ENCODE data around the gene MSX1.

Gene MSX1

GRCh38 chr4:4874254-4874653 lies 14.8 kb downstream of the MSX1 start:
- H3K4me3 ChIP-seq (replicated peaks; ENCODE audit: low read depth, low read length) = no peak overlapping the region
- no peak for DNase-seq (ENCODE audit: extremely low read depth, low read depth)
- no peak for TF ChIP-seq CTCF (IDR thresholded peaks at IDR 0.05; ENCODE audit: low read depth, low read length, missing control alignments)

- no peak for DNase-seq (ENCODE audit: extremely low read depth, low read depth)
- H3K4me3 ChIP-seq (replicated peaks; ENCODE audit: low read depth, low read length) = no peak overlapping the region
- no peak for TF ChIP-seq CTCF (IDR thresholded peaks at IDR 0.05; ENCODE audit: low read depth, low read length, missing control alignments)
These were observed 15.7 kb downstream of the MSX1 start for GRCh38 chr4:4875147-4875546.

GRCh38 chr4:4875611-4876010 lies 16.1 kb downstream of the MSX1 start:
- no peak for DNase-seq (ENCODE audit: extremely low read depth, low read depth)
- TF ChIP-seq CTCF (IDR thresholded peaks at IDR 0.05; ENCODE audit: low read depth, low read length, missing control alignments) = no peak
- H3K4me3 ChIP-seq (replicated peaks; ENCODE audit: low read depth, low read length) = no peak overlapping the region

GRCh38 chr4:4876945-4877661 lies 17.6 kb downstream of the MSX1 start:
- no peak for DNase-seq (ENCODE audit: extremely low read depth, low read depth)
- no peak overlapping the region for H3K4me3 ChIP-seq (replicated peaks; ENCODE audit: low read depth, low read length)
- no peak for TF ChIP-seq CTCF (IDR thresholded peaks at IDR 0.05; ENCODE audit: low read depth, low read length, missing control alignments)

DNA sequence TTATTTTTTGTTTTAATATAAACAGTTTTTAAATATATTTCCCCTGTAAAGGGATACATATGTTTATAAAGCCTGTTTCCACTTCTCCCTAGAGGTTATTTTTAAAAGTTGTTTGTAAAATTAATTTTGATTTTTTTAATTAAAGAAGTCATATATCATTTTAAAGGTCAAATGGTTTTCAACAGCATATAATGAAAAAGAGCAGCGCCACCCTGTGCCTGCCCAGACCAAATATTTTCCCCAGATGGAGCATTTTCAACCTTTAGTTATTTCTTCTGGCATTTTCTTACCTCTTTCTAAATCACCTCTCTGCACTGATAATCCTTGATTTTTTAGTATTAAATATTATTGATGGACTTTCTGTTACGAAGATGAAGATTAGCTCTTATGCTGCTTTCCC lies 21.0 kb downstream of the MSX1 start:
- DNase-seq (ENCODE audit: extremely low read depth, low read depth) = no peak
- H3K4me3 ChIP-seq (replicated peaks; ENCODE audit: low read depth, low read length) = no peak overlapping the region
- TF ChIP-seq CTCF (IDR thresholded peaks at IDR 0.05; ENCODE audit: low read depth, low read length, missing control alignments) = peak; percentile 24

DNA sequence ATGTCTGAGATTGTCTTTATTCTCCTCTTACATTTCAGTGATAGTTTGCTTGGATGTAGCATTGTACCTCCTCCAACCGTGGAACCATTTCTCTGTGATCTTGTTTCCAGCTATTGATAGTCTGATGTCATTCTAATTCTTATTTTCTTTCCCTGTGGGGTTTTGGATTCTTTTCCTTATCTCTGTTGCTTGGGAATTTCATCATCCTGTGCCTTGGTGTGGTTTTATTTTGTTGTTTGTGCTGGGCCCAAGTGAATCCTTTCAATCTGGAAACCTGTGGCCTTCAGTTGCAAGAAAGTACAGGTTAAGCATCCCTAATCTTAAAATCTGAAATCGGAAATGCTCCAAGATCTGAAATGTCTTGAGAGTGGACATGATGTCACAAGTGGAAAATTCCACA lies 22.0 kb downstream of the MSX1 start:
- DNase-seq (ENCODE audit: extremely low read depth, low read depth) = no peak
- no peak for TF ChIP-seq CTCF (IDR thresholded peaks at IDR 0.05; ENCODE audit: low read depth, low read length, missing control alignments)
- H3K4me3 ChIP-seq (replicated peaks; ENCODE audit: low read depth, low read length) = no peak overlapping the region

- DNase-seq (ENCODE audit: extremely low read depth, low read depth) = no peak
These were observed 25.1 kb downstream of the MSX1 start for GRCh38 chr4:4884611-4885010.

More at GRCh38 chr4:4884611-4885010, 25.1 kb downstream of the MSX1 start:
- no peak overlapping the region for H3K4me3 ChIP-seq (replicated peaks; ENCODE audit: low read depth, low read length)
- no peak for TF ChIP-seq CTCF (IDR thresholded peaks at IDR 0.05; ENCODE audit: low read depth, low read length, missing control alignments)
